Calu3 (cell line): ENCODE measurements around the gene OR5D16. TPM values are rescaled to one million over a fixed set of nuclear protein-coding genes. Genes with fewer than 3 reads are reported as not detected.
"Not testable (repeated sequence)": the region's sequence is repeated elsewhere in the genome, so short reads cannot be mapped to it uniquely, and the experiment has no call there.

Experiments
- BruUV-seq: library from RNA; stranded (reverse); fragments of 400-500 nt; replicated peaks from 2 replicates; lab custom pipeline; 2021; lab: Mats Ljungman, UMichigan
- CTCF ChIA-PET: fragments of 300-600 bp; sonication (Branson Sonifier 250); formaldehyde crosslinking; loops from one replicate; lab custom pipeline; 2022; ENCODE audit warnings: antibody characterized with exemption; lab: Charles Lee
- DNase-seq: peaks from one replicate; pipeline ENCODE4 v3.0.0; 2022
- H3K27ac Mint-ChIP-seq: one replicate; pipeline ENCODE4 v1.8.0; 2022; ENCODE audit warnings: mixed read lengths; ENCODE audit not compliant: unreplicated experiment
- H3K27me3 Mint-ChIP-seq: one replicate; pipeline ENCODE4 v1.8.0; 2022; ENCODE audit warnings: mixed read lengths; ENCODE audit not compliant: unreplicated experiment
- H3K36me3 Mint-ChIP-seq: one replicate; pipeline ENCODE4 v1.8.0; 2022; ENCODE audit warnings: mild to moderate bottlenecking, moderate library complexity, mixed read lengths; ENCODE audit not compliant: insufficient read depth, unreplicated experiment
- H3K4me1 Mint-ChIP-seq: one replicate; pipeline ENCODE4 v1.8.0; 2022; ENCODE audit warnings: mild to moderate bottlenecking, low read depth, mixed read lengths; ENCODE audit not compliant: unreplicated experiment
- H3K4me3 Mint-ChIP-seq: one replicate; pipeline ENCODE4 v1.8.0; 2022; ENCODE audit warnings: mild to moderate bottlenecking, low read depth, moderate library complexity, mixed read lengths; ENCODE audit not compliant: unreplicated experiment
- H3K9me3 Mint-ChIP-seq: one replicate; pipeline ENCODE4 v1.8.0; 2022; ENCODE audit warnings: low read depth, mixed read lengths; ENCODE audit not compliant: unreplicated experiment
- intact Hi-C: fragments of 100-400 bp; cut with micrococcal nuclease; formaldehyde crosslinking; loops from one replicate; pipeline ENCODE4 v1.10.0; 2022; ENCODE audit not compliant: unreplicated experiment
- total RNA-seq: library from RNA; stranded (reverse); gene quantifications from 2 replicates; pipeline ENCODE4 v1.2.3, GENCODE V29; 2022

The OR5D16 gene
- total RNA-seq, 1 experiment from 2014 or later: not detected

DNA sequence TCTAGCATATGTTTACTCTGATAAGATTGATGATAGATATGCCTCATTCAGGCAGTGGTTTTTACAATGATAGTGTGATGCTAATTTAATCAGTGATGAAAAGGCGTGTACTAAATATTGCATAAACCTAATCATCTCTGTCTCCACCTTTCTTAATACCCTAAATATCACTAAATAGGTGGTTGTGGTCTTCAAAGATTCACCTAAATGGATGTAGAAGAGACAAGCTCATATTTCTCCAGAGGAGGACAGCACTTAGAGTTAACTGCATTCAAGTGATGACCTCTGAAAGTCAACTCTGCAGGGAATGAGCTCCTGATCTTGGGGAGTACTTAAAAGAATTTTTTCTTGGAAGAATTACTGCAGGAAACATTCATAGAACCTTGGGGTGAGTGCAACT lies 44.4 kb downstream of the OR5D16 start, which contains the start of gene TRIM51:
TRIM51 (plus strand) TSS at position 301 of the 400 bp plus-strand sequence. CDS start 2,132 bp downstream, outside the sequence.
- H3K4me1 Mint-ChIP-seq, H3K27me3 Mint-ChIP-seq, intact Hi-C loops, BruUV-seq, CTCF ChIA-PET, H3K4me3 Mint-ChIP-seq, H3K36me3 Mint-ChIP-seq, DNase-seq, H3K27ac Mint-ChIP-seq: not testable (repeated sequence)
- H3K9me3 Mint-ChIP-seq: peaks cover 13% of the 10 kb centered on the region

DNA sequence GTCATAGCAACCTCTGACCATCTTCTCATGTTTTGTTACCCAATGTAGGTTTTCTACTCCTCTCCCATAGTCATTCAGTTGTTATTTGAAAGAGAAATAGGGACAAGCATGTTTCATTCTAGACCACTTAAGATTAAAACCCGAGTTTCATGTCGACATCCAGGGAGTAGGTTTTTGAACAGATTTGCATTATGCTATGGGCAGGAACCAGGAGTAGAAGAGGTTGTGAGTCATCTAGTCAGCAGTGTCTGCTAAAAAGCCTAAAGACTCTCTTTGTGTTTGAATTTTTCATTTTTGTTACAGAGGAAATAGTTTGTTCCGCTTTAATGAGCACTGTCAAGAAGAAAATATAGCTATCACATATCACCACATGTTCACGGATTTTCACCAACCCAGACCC lies 46.4 kb downstream of the OR5D16 start:
- intact Hi-C loops, CTCF ChIA-PET: not testable (repeated sequence)
- peaks cover 15% of the 10 kb centered on the region for H3K9me3 Mint-ChIP-seq

DNA sequence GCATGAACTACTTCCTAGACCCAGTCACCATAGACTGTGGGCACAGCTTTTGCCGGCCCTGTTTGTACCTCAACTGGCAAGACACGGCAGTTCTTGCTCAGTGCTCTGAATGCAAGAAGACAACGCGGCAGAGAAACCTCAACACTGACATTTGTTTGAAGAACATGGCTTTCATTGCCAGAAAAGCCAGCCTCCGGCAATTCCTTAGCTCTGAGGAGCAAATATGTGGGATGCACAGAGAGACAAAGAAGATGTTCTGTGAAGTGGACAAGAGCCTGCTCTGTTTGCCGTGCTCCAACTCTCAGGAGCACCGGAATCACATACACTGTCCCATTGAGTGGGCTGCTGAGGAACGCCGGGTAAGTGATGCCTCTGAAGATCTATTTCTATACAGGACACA lies 46.9 kb downstream of the OR5D16 start:
- BruUV-seq, CTCF ChIA-PET, H3K4me1 Mint-ChIP-seq, intact Hi-C loops, H3K27me3 Mint-ChIP-seq, H3K4me3 Mint-ChIP-seq, H3K27ac Mint-ChIP-seq, DNase-seq, H3K36me3 Mint-ChIP-seq: not testable (repeated sequence)
- peaks cover 15% of the 10 kb centered on the region for H3K9me3 Mint-ChIP-seq

More for the DNA sequence above, 46.4 kb downstream of the OR5D16 start:
- H3K4me1 Mint-ChIP-seq, DNase-seq, H3K27ac Mint-ChIP-seq, H3K36me3 Mint-ChIP-seq, BruUV-seq, H3K4me3 Mint-ChIP-seq, H3K27me3 Mint-ChIP-seq: not testable (repeated sequence)

Other genes with a start within 250 kb of the OR5D16 start
- not detected in 2 replicates for gene OR4C11, start 231.1 kb upstream of the OR5D16 start, total RNA-seq
- not detected in 2 replicates for gene OR4P4, start 203.6 kb upstream of the OR5D16 start, total RNA-seq
- gene OR4S2, start 190.4 kb upstream of the OR5D16 start, total RNA-seq: not detected in 2 replicates
- gene OR4C6, start 176.6 kb upstream of the OR5D16 start, total RNA-seq: 0.47 and 0.95 TPM in 2 replicates
- not detected in 2 replicates for gene OR5D13, start 65.3 kb upstream of the OR5D16 start, total RNA-seq
- not detected in 2 replicates for gene OR5D14, start 43.2 kb upstream of the OR5D16 start, total RNA-seq
- gene OR5L1, start 27.4 kb upstream of the OR5D16 start, total RNA-seq: not detected in 2 replicates
- gene OR5D18, start 19.1 kb upstream of the OR5D16 start, total RNA-seq: not detected in 2 replicates
- gene OR5L2, start 11.5 kb upstream of the OR5D16 start, total RNA-seq: not detected in 2 replicates
- gene TRIM51, start 44.5 kb downstream of the OR5D16 start, total RNA-seq: not detected in 2 replicates
- not detected in 2 replicates for gene OR5W2, start 75.8 kb downstream of the OR5D16 start, total RNA-seq
- gene OR5I1, start 97.6 kb downstream of the OR5D16 start, total RNA-seq: not detected in 2 replicates
- not detected in 2 replicates for gene OR10AG1, start 131.2 kb downstream of the OR5D16 start, total RNA-seq
- gene OR5F1, start 155.9 kb downstream of the OR5D16 start, total RNA-seq: not detected in 2 replicates
- not detected in 2 replicates for gene OR5AS1, start 188.9 kb downstream of the OR5D16 start, total RNA-seq